HG03064 (cell line): ENCODE results near the gene RHOC.

ENCODE experiments used
- ATAC-seq: cut with Tn5 transposase; IDR thresholded peaks from one replicate; pipeline ENCODE4 v1.9.1; 2021; ENCODE audit warnings: low read depth; ENCODE audit not compliant: unreplicated experiment

RHOC gene

DNA sequence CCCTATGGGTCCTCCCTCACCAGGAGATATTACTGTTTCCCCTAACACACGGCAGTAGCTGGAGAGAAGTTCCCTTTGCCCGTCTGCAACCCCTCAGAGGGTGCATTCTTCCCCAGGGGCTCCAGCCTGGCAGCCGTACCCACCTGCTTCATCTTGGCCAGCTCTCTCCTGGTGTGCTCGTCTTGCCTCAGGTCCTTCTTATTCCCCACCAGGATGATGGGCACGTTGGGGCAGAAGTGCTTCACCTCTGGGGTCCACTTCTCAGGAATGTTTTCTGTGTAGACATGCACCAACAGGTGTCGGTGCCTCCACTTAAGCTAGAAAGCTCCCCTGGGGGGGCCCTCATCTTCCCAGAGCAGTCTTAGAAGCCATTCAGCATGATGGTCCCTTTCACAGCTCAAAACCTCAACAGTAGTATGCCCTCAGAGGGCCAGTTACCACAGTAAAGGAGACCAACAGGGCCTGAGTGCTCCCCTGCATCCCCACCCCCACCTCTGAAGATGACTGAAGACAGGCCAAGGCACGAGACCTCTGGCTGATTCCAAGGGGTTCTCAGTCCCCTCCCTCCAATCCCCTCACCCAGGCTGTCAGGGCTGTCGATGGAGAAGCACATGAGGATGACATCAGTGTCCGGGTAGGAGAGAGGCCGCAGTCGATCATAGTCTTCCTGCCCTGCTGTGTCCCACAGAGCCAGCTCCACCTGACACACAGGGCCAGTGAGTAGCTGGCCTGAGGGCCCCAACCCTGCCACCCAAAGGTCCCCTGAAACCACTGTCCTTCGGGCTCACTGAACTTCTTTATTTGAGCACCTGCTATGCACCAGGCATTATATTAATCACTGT, 4.3 kb downstream of the RHOC start:
- no peak for ATAC-seq

- ATAC-seq: no peak
These were observed 4.9 kb downstream of the RHOC start for GRCh38 chr1:112702067-112702395.

GRCh38 chr1:112701227-112702066, 5.5 kb downstream of the RHOC start:
- ATAC-seq: no peak

DNA sequence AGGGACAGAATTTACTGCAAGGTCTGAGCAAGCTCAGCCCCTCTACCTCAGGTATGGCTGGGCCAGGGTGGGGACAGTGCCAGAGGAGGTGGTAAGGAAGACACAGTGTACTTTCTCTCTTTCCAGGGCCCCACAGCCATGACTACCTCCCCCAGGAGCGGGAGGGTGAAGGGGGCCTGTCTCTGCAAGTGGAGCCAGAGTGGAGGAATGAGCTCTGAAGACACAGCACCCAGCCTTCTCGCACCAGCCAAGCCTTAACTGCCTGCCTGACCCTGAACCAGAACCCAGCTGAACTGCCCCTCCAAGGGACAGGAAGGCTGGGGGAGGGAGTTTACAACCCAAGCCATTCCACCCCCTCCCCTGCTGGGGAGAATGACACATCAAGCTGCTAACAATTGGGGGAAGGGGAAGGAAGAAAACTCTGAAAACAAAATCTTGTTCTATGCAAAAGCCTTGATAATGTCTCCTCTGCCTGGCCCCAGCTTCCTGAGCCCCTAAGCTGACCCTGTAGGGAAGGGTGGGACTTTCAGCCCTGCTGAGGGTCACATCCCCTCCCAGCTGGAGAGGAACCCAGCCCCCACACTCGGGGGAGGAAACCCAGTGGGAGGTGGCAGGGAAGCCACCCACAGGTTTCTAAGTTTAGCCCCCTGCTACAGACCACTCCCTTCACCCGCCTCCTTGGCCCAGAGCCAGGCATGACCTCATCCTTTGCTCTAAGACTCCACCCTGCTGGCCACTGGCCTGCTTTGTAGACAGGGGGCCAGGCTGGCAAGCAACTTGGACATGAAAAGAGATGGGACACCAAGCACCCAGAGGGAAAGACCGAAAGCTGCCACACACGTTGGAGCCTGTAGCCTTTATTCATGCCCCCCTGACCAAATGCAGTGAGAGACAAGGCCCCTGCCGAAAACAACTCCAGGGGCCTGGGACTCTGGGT, 6.4 kb downstream of the RHOC start:
- no peak for ATAC-seq

DNA sequence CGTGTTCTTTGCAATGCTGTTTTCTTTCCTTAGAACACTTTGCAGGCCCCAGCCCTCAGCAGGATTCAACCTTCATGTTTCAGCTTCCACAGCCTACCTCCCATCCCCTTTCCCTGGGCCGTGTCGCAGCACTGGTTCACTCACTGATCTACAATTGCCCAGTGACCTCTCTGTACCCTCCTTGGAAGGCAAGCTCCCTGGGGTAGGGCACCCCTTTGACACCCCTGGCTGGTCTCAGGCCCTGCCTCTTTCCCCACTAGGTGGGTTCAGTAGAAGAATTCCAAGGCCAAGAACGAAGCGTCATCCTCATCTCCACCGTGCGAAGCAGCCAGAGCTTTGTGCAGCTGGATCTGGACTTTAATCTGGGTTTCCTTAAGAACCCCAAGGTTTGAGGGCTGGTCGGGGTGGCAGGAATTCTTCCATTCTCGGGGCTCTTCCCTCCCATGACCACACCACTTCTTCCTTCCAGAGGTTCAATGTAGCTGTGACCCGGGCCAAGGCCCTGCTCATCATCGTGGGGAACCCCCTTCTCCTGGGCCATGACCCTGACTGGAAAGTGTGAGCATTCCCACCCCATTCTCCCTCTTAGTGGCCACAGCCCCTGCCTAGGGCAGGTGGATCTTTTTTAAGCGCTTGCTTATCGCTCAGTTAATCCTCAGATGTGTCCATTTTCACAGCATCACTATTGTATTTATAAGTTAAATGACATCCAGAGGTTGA, 7.3 kb downstream of the RHOC start:
- ATAC-seq: no peak

- ATAC-seq: no peak
These were observed 8.3 kb downstream of the RHOC start for GRCh38 chr1:112698366-112699310.

GRCh38 chr1:112697781-112698201, 9.1 kb downstream of the RHOC start:
- no peak for ATAC-seq

DNA sequence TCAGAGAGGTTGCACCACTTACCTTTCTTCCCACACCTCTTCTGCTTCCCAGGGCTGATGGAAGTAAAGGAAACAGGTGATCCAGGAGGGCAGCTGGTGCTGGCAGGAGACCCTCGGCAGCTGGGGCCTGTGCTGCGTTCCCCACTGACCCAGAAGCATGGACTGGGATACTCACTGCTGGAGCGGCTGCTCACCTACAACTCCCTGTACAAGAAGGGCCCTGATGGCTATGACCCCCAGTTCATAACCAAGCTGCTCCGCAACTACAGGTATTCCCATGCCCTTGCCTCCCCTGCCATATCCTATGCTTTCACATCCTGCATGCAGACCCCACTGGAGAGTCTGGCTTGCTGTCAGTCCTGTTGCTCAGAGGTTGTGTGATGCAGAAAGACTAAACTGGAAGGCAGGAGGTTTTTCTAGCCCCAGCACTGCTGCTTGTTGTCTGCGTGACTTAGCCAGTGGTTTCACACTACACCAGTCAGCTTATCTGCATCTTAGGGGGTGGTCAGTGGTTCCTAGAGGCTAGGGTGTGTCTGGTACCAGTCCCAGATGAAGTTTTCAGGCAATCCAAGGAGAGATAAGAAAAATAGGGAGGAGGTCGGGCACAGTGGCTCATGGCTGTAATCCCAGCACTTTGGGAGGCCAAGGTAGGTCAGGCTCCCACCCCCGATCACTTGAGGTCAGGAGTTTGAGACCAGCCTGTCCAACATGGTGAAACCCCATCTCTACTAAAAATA, 10.2 kb downstream of the RHOC start:
- ATAC-seq: no peak

GRCh38 chr1:112695276-112695675, 11.7 kb downstream of the RHOC start:
- ATAC-seq: no peak

GRCh38 chr1:112694363-112694929, 12.5 kb downstream of the RHOC start:
- ATAC-seq: no peak

GRCh38 chr1:112693821-112694220, 13.1 kb downstream of the RHOC start:
- ATAC-seq: no peak

DNA sequence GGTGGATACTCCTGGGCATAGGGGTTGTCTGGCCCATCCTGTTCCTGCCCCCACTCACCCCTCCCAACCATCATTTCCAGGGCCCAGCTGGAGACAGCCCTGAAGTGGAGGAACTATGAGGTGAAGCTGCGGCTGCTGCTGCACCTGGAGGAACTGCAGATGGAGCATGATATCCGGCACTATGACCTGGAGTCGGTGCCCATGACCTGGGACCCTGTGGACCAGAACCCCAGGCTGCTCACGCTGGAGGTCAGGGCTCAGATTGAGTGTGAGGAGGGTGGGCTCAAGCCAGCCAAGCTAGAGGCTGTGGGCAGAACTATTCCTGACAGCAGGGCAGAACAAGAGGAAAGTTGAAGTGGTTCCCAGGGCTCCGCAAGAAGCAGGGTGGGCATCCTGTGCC, 14.2 kb downstream of the RHOC start:
- ATAC-seq: no peak

DNA sequence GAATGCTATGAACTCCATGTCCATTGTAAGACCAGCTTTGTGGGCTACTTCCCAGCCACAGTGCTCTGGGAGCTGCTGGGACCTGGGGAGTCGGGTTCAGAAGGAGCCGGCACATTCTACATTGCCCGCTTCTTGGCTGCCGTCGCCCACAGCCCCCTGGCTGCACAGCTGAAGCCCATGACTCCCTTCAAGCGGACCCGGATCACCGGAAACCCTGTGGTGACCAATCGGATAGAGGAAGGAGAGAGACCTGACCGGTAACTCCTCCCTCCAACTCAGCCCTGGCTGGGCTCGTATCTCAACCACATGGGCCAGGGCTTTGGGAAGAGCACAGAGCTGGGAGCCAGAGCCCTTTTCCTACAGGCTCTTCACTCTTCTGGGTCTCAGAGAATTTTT, 17.1 kb downstream of the RHOC start:
- no peak for ATAC-seq

DNA sequence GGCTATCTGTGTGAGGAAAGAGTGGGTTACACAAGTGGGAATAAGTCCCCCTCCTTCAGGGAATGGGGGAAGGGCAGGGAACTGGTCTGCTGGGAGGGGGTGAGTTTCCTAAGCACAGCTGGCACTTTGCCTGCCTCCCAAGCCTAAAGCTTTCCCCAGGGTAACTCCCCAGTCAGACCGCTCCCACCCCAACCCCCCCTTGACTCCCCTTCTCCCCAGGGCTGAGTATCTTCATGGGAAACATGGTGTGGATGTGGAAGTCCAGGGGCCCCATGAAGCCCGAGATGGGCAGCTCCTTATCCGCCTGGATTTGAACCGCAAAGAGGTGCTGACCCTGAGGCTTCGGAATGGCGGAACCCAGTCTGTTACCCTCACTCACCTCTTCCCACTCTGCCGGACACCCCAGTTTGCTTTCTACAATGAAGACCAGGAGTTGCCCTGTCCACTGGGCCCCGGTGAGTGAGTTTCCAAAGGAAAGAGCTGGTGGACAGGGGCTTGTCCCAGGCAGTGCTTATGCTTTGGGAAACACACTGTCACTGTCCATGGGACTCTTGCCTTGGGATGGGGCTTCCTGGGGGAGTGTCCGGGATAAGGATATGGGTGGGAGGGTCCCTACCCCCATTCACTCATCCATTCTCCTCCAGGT, 17.6 kb downstream of the RHOC start:
- ATAC-seq: no peak

DNA sequence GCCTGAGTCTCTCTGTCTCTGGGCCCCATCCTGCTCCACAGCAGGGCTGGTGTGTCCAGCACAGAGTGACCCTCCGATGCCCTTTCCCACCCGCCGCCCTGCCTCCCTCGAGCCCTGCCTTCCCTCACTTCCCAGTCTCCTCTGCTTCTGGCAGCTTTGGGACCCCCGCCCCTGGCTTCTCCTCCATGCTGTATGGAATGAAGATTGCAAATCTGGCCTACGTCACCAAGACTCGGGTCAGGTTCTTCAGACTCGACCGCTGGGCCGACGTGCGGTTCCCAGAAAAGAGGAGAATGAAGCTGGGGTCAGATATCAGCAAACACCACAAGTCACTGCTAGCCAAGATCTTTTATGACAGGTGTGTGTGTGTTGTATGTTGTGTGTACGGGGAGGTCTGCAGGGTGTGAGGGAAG, 18.1 kb downstream of the RHOC start:
- ATAC-seq: no peak

GRCh38 chr1:112687785-112688496, 19.0 kb downstream of the RHOC start:
- no peak for ATAC-seq

- ATAC-seq: no peak
These were observed 19.6 kb downstream of the RHOC start for GRCh38 chr1:112687361-112687760.
